Measurements from ENCODE around the gene ALK.

Gene ALK

GRCh38 chr2:29706171-29706720, 215.1 kb downstream of the ALK start:
- DNase-seq, result no peak

GRCh38 chr2:29705616-29706015, 215.8 kb downstream of the ALK start:
- DNase-seq, result no peak

- DNase-seq, result no peak
These were observed 218.1 kb downstream of the ALK start for GRCh38 chr2:29703336-29703735.

GRCh38 chr2:29702276-29702675, 219.1 kb downstream of the ALK start:
- no peak for DNase-seq

- DNase-seq, result no peak
These were observed 220.8 kb downstream of the ALK start for GRCh38 chr2:29700560-29700959.

- DNase-seq, result no peak
These were observed 222.3 kb downstream of the ALK start for GRCh38 chr2:29699045-29699444.

- no peak for DNase-seq
These were observed 223.2 kb downstream of the ALK start for GRCh38 chr2:29698216-29698615.

- no peak for DNase-seq
These were observed 223.7 kb downstream of the ALK start for GRCh38 chr2:29697715-29698114.

GRCh38 chr2:29697181-29697580, 224.2 kb downstream of the ALK start:
- DNase-seq, result no peak

- no peak for DNase-seq
These were observed 226.6 kb downstream of the ALK start for GRCh38 chr2:29694741-29695140.

GRCh38 chr2:29691391-29691950, 229.9 kb downstream of the ALK start:
- no peak for DNase-seq

GRCh38 chr2:29689666-29690065, 231.7 kb downstream of the ALK start:
- no peak for DNase-seq

- no peak for DNase-seq
These were observed 233.0 kb downstream of the ALK start for GRCh38 chr2:29688429-29688828.

GRCh38 chr2:29687121-29687520, 234.3 kb downstream of the ALK start:
- DNase-seq, result no peak

- no peak for DNase-seq
These were observed 244.4 kb downstream of the ALK start for GRCh38 chr2:29676886-29677453.

GRCh38 chr2:29664578-29664977, 256.8 kb downstream of the ALK start:
- DNase-seq, result no peak

GRCh38 chr2:29663268-29663667, 258.1 kb downstream of the ALK start:
- DNase-seq, result no peak

GRCh38 chr2:29662861-29663260, 258.5 kb downstream of the ALK start:
- DNase-seq, result no peak

- DNase-seq, result no peak
These were observed 261.2 kb downstream of the ALK start for GRCh38 chr2:29660201-29660600.

- no peak for DNase-seq
These were observed 262.2 kb downstream of the ALK start for GRCh38 chr2:29659178-29659577.

GRCh38 chr2:29657674-29658073, 263.7 kb downstream of the ALK start:
- DNase-seq, result no peak

GRCh38 chr2:29655391-29656086, 265.8 kb downstream of the ALK start:
- no peak for DNase-seq

GRCh38 chr2:29650631-29651097, 270.7 kb downstream of the ALK start:
- no peak for DNase-seq

GRCh38 chr2:29644949-29645348, 276.4 kb downstream of the ALK start:
- DNase-seq, result no peak
